ENCODE results near the gene THADA. TPM values are rescaled to one million over a fixed set of nuclear protein-coding genes. Genes with fewer than 3 reads are reported as not detected.

Gene THADA
- polyA plus RNA-seq, 3 donors = 7.3 to 11.2 (median 9.7) TPM

GRCh38 chr2:43435746-43436145 lies 160.1 kb downstream of the THADA start:
- Mint-ChIP-seq H3K27ac (no peak overlapping the region), H3K4me3 (no peak overlapping the region), H3K9me3 (peaks cover 0 to 4% (median 0%) of the 10 kb centered on the region in 7 donors), H3K36me3 (peaks cover 12 to 13% of the 10 kb centered on the region in 2 donors), H3K27me3 (ENCODE audit: low read depth in 3 of 3) (peaks cover 0 to 2% (median 0%) of the 10 kb centered on the region in 3 donors), H3K4me1 (peaks cover 14% of the 10 kb centered on the region)
- Histone ChIP-seq H3K9ac (ENCODE audit: insufficient read depth, low read length, poor library complexity, severe bottlenecking) (no peak overlapping the region), H4K20me1 (ENCODE audit: insufficient read depth, low read length) (no peaks in the 10 kb centered on the region), H3K4me3 (replicated peaks in 1 of 3; ENCODE audit: low read depth in 2 of 3, low read length in 3 of 3) (no peak overlapping the region), H3K79me2 (ENCODE audit: insufficient read depth, low read length) (no peaks in the 10 kb centered on the region), H3K4me2 (replicated peaks; ENCODE audit: extremely low read depth, low read length, poor library complexity, severe bottlenecking) (no peak overlapping the region), H3K27me3 (ENCODE audit: control insufficient read depth in 2 of 2, insufficient read depth in 2 of 2, low read length in 2 of 2) (no peaks in the 10 kb centered on the region), H2AFZ (ENCODE audit: insufficient read depth, low read depth, low read length, poor library complexity, severe bottlenecking) (no peak overlapping the region), H3K9me3 (replicated peaks in 1 of 2; ENCODE audit: control insufficient read depth in 1 of 2, insufficient read depth in 1 of 2, low read length in 2 of 2) (no peaks in the 10 kb centered on the region), H3K27ac (ENCODE audit: low read depth in 1 of 2, low read length in 2 of 2) (no peak overlapping the region), H3K4me1 (ENCODE audit: control insufficient read depth in 1 of 2, insufficient read depth in 2 of 2, low read length in 2 of 2) (peaks cover 4 to 5% of the 10 kb centered on the region in 2 donors), H3K36me3 (replicated peaks in 1 of 2; ENCODE audit: control insufficient read depth in 1 of 2, insufficient read depth in 2 of 2, low read length in 2 of 2) (no peaks in the 10 kb centered on the region)
- TF ChIP-seq CTCF (IDR thresholded peaks at IDR 0.05) = no peak
- intact Hi-C loops (cut with micrococcal nuclease) = no loop called here
- no peak for DNase-seq

- no peak overlapping the region for H3K9ac ChIP-seq (ENCODE audit: insufficient read depth, low read length, poor library complexity, severe bottlenecking)
- no peaks in the 10 kb centered on the region for H3K36me3 ChIP-seq (replicated peaks in 1 of 2; ENCODE audit: control insufficient read depth in 1 of 2, insufficient read depth in 2 of 2, low read length in 2 of 2)
- TF ChIP-seq CTCF (IDR thresholded peaks at IDR 0.05) = no peak
- no peaks in the 10 kb centered on the region for H3K9me3 ChIP-seq (replicated peaks in 1 of 2; ENCODE audit: control insufficient read depth in 1 of 2, insufficient read depth in 1 of 2, low read length in 2 of 2)
- Mint-ChIP-seq H3K27ac (no peak overlapping the region), H3K4me1 (peaks cover 18% of the 10 kb centered on the region), H3K36me3 (peaks cover 12 to 17% of the 10 kb centered on the region in 2 donors), H3K4me3 (no peak overlapping the region), H3K27me3 (ENCODE audit: low read depth in 3 of 3) (peaks cover 0 to 2% (median 0%) of the 10 kb centered on the region in 3 donors), H3K9me3 (peaks cover 0 to 4% (median 0%) of the 10 kb centered on the region in 7 donors)
- no peaks in the 10 kb centered on the region for H3K27me3 ChIP-seq (ENCODE audit: control insufficient read depth in 2 of 2, insufficient read depth in 2 of 2, low read length in 2 of 2)
- peaks cover 18 to 19% of the 10 kb centered on the region in 2 donors for H3K4me1 ChIP-seq (ENCODE audit: control insufficient read depth in 1 of 2, insufficient read depth in 2 of 2, low read length in 2 of 2)
- H2AFZ ChIP-seq (ENCODE audit: insufficient read depth, low read depth, low read length, poor library complexity, severe bottlenecking) = no peak overlapping the region
- no peaks in the 10 kb centered on the region for H4K20me1 ChIP-seq (ENCODE audit: insufficient read depth, low read length)
- H3K27ac ChIP-seq (ENCODE audit: low read depth in 1 of 2, low read length in 2 of 2) = no peak overlapping the region
- intact Hi-C loops (cut with micrococcal nuclease) = no loop called here
- WGBS (ENCODE audit: insufficient coverage) = 100% methylated on average over 1 of the region's 2 CpGs
- no peak overlapping the region for H3K4me2 ChIP-seq (replicated peaks; ENCODE audit: extremely low read depth, low read length, poor library complexity, severe bottlenecking)
- DNase-seq = no peak
- no peaks in the 10 kb centered on the region for H3K79me2 ChIP-seq (ENCODE audit: insufficient read depth, low read length)
- H3K4me3 ChIP-seq (replicated peaks in 1 of 3; ENCODE audit: low read depth in 2 of 3, low read length in 3 of 3) = no peak overlapping the region
Measured at GRCh38 chr2:43430489-43430888, 165.3 kb downstream of the THADA start.

Measured in CD14-positive monocyte (primary cell).